WERI-Rb-1 (cell line): ENCODE data around the gene PLCG2.

Experiments
- DNase-seq: peaks from one replicate; pipeline ENCODE4 v3.0.0-alpha.2; 2020
- H3K27ac ChIP-seq: fragments of 250-450 bp; sonication (Bioruptor Pico); 2 replicates; pipeline ENCODE4 v1.5.1; 2020; ENCODE audit warnings: mild to moderate bottlenecking, moderate library complexity
- H3K27me3 ChIP-seq: fragments of 250-450 bp; sonication (Bioruptor Pico); 2 replicates; pipeline ENCODE4 v1.5.1; 2021; ENCODE audit warnings: mild to moderate bottlenecking, low read depth, moderate library complexity; ENCODE audit not compliant: insufficient read depth, severe bottlenecking
- H3K36me3 ChIP-seq: fragments of 250-450 bp; sonication (Bioruptor Pico); 2 replicates; pipeline ENCODE4 v1.5.1; 2020; ENCODE audit warnings: mild to moderate bottlenecking, moderate library complexity
- H3K4me3 ChIP-seq: 2 replicates; pipeline ENCODE4 v1.5.1; 2011; ENCODE audit warnings: low read depth, mild to moderate bottlenecking, control low read depth, low read length
- H3K9me3 ChIP-seq: fragments of 250-450 bp; sonication (Bioruptor Pico); 2 replicates; pipeline ENCODE4 v1.5.1; 2021; ENCODE audit warnings: mild to moderate bottlenecking, moderate library complexity; ENCODE audit not compliant: severe bottlenecking
- CTCF ChIP-seq: IDR thresholded peaks from 2 replicates; pipeline ENCODE4 v1.5.1; 2011; ENCODE audit warnings: low read depth, mild to moderate bottlenecking, control low read depth, inconsistent platforms, low read length

The PLCG2 gene

GRCh38 chr16:81821436-81822128, 42.5 kb downstream of the PLCG2 start:
- H3K36me3 ChIP-seq: no peaks in the 10 kb centered on the region
- H3K4me3 ChIP-seq: no peak overlapping the region
- H3K27ac ChIP-seq: no peak overlapping the region
- H3K9me3 ChIP-seq: no peaks in the 10 kb centered on the region
- DNase-seq: no peak
- TF ChIP-seq CTCF: no peak
- no peaks in the 10 kb centered on the region for H3K27me3 ChIP-seq

GRCh38 chr16:81823111-81823510, 44.0 kb downstream of the PLCG2 start:
- no peaks in the 10 kb centered on the region for H3K36me3 ChIP-seq
- DNase-seq: no peak
- H3K9me3 ChIP-seq: no peaks in the 10 kb centered on the region
- H3K27me3 ChIP-seq: no peaks in the 10 kb centered on the region
- no peak for TF ChIP-seq CTCF
- H3K27ac ChIP-seq: no peak overlapping the region
- no peak overlapping the region for H3K4me3 ChIP-seq

GRCh38 chr16:81823734-81824133, 44.6 kb downstream of the PLCG2 start:
- no peak for DNase-seq
- no peaks in the 10 kb centered on the region for H3K36me3 ChIP-seq
- H3K27me3 ChIP-seq: no peaks in the 10 kb centered on the region
- H3K27ac ChIP-seq: no peak overlapping the region
- TF ChIP-seq CTCF: no peak
- no peak overlapping the region for H3K4me3 ChIP-seq
- no peaks in the 10 kb centered on the region for H3K9me3 ChIP-seq

- no peak overlapping the region for H3K4me3 ChIP-seq
- DNase-seq: no peak
- H3K27ac ChIP-seq: no peak overlapping the region
- no peaks in the 10 kb centered on the region for H3K27me3 ChIP-seq
- H3K36me3 ChIP-seq: no peaks in the 10 kb centered on the region
- no peak for TF ChIP-seq CTCF
- H3K9me3 ChIP-seq: no peaks in the 10 kb centered on the region
Measured at GRCh38 chr16:81826523-81826922, 47.4 kb downstream of the PLCG2 start.

- Histone ChIP-seq H3K27ac (no peak overlapping the region), H3K36me3 (no peaks in the 10 kb centered on the region), H3K4me3 (no peak overlapping the region), H3K9me3 (no peaks in the 10 kb centered on the region), H3K27me3 (no peaks in the 10 kb centered on the region)
- no peak for DNase-seq
- no peak for TF ChIP-seq CTCF
Measured at GRCh38 chr16:81830845-81831540, 51.9 kb downstream of the PLCG2 start.
